GM21723 (cell line): ENCODE results near the gene KCNQ1.

ENCODE experiments used
- ATAC-seq: cut with Tn5 transposase; IDR thresholded peaks from one replicate; pipeline ENCODE4 v1.9.1; 2021; ENCODE audit warnings: mild to moderate bottlenecking, moderate library complexity; ENCODE audit not compliant: unreplicated experiment

Gene KCNQ1

GRCh38 chr11:2751523-2752203 is 306.9 kb downstream of the KCNQ1 start:
- no peak for ATAC-seq

GRCh38 chr11:2752204-2752770 is 307.5 kb downstream of the KCNQ1 start:
- no peak for ATAC-seq

DNA sequence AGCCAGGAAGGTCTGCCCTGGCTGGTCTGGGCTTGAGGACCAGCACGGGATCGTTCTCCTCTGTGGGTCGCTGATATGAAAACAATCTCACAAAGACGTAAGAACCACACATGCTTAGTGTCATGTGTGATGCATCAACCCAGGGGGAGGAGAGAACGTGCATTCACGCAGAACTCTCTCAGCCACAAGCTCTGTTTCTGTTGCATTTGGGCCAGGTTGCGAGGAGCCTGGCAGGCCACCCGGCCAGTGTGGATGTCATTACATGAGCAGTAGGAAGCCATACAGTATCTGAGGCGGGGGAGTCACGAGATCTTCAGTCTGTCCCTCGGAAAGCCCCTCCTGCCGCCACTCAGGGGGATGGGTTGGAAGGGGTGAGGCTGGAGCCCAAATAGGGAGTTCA is 308.1 kb downstream of the KCNQ1 start:
- no peak for ATAC-seq

DNA sequence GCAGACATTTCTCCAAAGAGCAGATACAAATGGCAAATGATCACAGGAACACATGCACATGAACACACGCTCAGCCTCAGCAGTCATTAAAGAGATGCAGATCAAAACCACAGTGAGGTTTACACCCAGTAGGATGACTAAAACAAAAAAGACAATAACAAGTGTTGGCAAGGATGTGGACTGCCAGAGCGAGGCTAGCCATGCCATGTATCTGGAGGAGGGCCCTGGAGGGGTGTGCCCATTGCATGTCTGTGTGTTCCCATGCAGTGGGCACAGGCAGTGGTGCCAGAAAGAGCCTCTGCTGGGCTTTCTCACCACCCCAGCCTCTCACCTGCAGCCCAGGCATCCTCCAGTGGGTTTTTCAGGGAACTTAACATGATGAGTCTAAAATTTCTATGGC is 309.2 kb downstream of the KCNQ1 start:
- ATAC-seq: no peak

- no peak for ATAC-seq
Observed at GRCh38 chr11:2755071-2755470, 310.3 kb downstream of the KCNQ1 start.

DNA sequence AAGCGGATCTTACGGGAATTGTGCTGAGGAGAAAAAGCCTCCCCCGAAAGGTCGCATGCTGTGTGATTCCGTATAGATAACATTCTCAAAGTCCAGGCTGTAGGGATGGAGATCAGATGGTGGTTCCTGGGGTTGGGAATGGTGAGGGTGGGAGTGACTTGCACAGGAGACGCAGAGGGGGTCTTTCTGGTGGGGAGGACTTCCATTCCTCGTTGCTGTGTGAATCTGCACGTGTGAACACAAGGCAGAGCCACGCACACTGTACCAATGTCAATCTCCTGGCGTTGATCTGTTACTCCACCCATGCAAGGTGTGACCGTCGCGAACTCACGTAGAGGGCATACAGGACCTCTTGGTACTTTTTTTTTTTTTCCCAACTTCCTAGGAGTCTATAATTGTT is 313.9 kb downstream of the KCNQ1 start:
- ATAC-seq: no peak

DNA sequence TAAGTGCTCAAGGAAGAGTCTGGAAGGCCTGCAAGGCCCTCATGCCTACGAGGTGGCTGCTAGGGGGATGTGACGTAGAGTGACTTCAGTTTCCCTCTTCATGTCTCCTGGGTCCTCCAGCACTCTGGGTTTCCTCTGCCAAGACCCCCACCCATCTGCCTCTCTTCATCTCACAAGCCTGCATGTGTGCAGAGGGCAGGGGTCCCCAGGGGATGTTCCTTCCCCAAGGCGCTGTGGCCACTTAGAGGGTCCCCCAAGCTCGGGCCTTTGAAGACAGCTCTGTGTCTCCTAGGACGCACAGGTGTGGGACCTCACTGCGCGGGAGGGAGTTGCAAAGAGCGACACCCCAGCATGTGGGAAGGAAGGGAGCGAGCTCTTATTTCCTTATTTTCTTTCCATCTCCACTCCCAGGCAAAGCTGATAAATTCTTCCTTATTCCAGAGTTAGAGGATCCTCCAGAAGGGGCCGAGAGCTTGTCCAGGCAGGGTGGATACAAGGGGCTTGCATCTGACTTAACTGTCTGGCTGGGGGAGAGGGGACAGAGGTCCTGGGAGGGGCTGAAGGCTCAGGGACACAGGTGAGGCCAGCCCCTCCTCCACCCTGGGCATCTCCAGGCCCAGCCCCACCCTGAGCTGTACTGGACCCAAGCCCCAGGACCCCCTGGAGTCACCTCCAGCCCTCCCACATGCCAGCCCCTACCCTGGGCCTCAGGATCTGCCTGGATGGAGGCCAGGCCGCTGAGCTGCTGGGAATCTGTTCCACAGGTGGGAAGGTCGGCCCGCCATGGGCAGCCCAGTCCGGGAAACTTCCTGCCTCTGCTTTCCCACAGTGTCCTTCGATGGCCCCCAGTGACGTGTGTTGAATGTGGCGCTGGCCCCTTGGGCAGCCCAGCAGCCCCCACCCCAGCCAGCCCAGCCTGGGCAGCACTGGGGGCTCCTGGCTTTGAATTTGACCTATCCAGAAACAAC is 314.7 kb downstream of the KCNQ1 start:
- no peak for ATAC-seq

- ATAC-seq: no peak
Observed at GRCh38 chr11:2760196-2760871, 315.5 kb downstream of the KCNQ1 start.

- ATAC-seq: no peak
Observed at GRCh38 chr11:2761131-2762030, 316.6 kb downstream of the KCNQ1 start.

- ATAC-seq: no peak
Observed at GRCh38 chr11:2762031-2762380, 317.2 kb downstream of the KCNQ1 start.

- ATAC-seq: no peak
Observed at GRCh38 chr11:2762451-2762850, 317.6 kb downstream of the KCNQ1 start.

DNA sequence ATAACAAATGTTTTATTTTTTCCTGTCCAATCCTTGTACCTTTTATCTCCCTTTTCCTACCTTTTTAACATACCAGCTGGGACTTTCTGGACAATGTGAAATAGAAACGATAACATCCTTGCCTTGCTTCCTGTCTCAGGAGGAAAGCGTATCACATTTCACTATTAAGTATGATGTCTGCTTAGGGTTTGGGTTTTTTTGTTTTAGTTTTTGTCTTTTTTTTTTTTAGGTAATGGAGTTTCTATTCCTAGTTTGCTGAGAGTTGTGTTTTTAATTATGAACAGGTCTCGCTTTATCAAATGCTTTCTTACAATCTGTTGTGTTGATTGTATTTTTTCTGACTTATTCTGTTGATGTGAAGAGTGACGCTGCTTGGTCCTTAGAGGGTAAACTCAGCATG is 319.2 kb downstream of the KCNQ1 start:
- ATAC-seq: no peak

DNA sequence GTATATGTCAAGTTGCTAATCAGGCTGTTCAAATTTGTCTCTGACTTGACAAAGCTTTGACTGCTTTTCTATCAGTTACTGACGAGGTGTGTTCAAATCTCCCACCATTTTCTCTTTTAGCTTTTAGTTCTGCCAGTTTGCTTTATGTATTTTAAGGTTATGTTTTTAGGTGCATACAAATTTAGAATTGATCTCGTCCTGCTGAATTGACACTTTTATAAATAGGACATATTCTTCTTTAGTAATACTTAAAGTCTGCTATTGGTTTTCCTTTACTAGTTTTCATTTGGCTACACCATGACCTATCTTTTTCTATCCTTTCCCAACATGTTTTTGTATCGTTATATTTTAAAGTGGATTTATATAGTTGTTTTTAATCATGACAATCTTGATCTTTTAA is 320.7 kb downstream of the KCNQ1 start:
- ATAC-seq: no peak

- ATAC-seq: no peak
Observed at GRCh38 chr11:2766166-2766565, 321.4 kb downstream of the KCNQ1 start.

GRCh38 chr11:2767071-2767470 is 322.3 kb downstream of the KCNQ1 start:
- no peak for ATAC-seq

DNA sequence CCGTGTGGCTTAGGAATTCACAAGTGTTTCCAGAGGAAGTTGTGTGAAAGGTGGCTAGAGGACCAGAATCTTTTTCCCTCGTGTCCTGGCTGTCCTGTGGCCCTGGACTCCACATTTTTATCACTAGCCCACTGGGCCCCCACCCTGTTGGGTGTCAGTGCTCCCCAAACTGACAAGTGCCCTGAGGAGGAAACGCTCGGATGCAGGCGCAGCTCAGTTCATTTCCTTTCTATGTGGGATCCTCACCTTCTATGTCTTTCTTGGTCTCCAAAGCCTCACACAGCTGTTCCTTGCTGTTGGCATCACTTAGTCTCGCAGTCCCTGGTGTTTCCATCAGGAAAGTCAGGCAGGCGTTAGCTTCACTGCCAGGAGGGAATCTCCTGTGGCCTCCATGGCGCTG is 323.0 kb downstream of the KCNQ1 start:
- no peak for ATAC-seq

DNA sequence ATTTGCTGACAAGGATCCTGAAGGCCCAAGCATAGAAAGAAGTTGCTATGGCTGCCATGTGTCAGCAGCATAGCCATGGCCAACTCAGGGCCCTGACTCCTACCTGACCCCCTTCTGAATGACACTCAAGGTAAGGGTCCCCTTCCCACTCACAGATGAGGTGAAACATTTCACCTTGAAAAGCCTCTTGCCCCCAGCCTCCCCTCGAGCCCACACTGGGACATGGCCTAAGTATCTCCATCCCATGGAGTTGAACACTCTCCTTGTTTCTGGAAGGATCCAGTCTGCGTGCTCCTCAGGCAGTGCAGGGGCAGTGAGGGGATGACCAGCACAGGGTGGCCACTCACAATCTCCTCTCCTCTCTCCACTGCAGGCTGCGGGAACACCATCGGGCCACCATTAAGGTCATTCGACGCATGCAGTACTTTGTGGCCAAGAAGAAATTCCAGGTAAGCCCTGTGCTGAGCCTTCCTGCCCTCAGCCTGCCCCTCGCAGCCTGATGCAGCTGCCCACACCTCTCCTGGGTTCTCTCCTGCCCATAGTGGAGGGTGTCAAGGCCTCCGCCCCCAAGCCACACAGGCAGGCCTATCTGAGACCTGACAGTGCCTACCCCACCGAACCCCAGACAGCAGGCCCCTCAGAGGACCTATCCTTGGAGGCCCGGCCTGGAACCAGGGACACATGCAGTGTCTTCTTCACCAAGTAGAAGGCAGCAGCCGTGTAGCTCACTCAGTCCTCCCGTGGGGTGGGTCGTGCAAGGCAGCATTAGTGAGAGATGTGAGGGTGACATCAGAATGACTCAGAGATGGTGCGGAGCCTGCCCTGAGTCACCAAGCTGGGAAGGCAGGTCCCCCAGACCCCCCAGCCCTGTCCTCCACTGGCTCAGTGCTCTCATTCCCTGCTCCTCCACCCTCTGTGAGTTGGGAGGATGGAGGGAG is 323.9 kb downstream of the KCNQ1 start:
- no peak for ATAC-seq

GRCh38 chr11:2769409-2770095 is 324.7 kb downstream of the KCNQ1 start:
- no peak for ATAC-seq
